Loucy (cell line): Measurements from ENCODE around the gene OR6N2.

Experiments
- EZH2phosphoT487 ChIP-seq: fragments of 200-600 bp; IDR thresholded peaks from 2 replicates; pipeline ENCODE4 v1.6.1; 2018; ENCODE audit warnings: antibody characterized with exemption, mild to moderate bottlenecking, moderate library complexity, borderline replicate concordance
- TF ChIP-seq, protein P1 (sequence below): fragments of 200-600 bp; sonication (generic); conservative IDR thresholded peaks from 2 replicates; pipeline ENCODE4 v1.5.1; 2014; ENCODE audit warnings: mild to moderate bottlenecking, antibody characterized with exemption, low read length

DNA sequence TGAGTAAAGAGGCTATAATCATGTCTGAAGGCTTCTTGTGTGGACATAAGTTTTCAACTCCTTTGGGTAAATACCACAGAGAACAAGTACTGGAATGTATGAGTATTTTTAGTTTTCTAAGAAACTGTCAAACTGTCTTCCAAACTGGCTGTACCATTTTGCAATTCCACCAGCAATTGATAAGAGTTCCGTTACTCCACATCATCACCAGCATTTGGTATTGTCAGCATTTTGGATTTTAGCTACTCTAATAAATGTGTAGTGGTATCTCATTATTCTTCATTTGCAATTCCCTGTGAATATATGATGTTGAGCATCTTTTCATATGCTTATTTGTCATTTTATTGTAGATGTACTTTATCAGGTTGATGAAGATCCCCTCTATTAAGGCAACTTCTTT lies 40.7 kb upstream of the OR6N2 start:
- TF ChIP-seq, protein P1, sequence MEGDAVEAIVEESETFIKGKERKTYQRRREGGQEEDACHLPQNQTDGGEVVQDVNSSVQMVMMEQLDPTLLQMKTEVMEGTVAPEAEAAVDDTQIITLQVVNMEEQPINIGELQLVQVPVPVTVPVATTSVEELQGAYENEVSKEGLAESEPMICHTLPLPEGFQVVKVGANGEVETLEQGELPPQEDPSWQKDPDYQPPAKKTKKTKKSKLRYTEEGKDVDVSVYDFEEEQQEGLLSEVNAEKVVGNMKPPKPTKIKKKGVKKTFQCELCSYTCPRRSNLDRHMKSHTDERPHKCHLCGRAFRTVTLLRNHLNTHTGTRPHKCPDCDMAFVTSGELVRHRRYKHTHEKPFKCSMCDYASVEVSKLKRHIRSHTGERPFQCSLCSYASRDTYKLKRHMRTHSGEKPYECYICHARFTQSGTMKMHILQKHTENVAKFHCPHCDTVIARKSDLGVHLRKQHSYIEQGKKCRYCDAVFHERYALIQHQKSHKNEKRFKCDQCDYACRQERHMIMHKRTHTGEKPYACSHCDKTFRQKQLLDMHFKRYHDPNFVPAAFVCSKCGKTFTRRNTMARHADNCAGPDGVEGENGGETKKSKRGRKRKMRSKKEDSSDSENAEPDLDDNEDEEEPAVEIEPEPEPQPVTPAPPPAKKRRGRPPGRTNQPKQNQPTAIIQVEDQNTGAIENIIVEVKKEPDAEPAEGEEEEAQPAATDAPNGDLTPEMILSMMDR, result no peak
- no peak for TF ChIP-seq EZH2phosphoT487
